WTC11 (cell line): Measurements from ENCODE around the gene AK9. TPM values are rescaled to one million over a fixed set of nuclear protein-coding genes. Genes with fewer than 3 reads are reported as not detected.
"Not testable (repeated sequence)": the region's sequence is repeated elsewhere in the genome, so short reads cannot be mapped to it uniquely, and the experiment has no call there.

Experiments used
- ATAC-seq: fragments of 200-7000 bp; cut with Tn5 transposase; 2 replicates; pipeline ENCODE4 v1.10.0; 2021; ENCODE audit warnings: mild to moderate bottlenecking, moderate library complexity
- CTCF ChIA-PET: fragments of 300-600 bp; sonication (Branson Sonifier 250); formaldehyde crosslinking; loops from one replicate; lab custom pipeline; 2021; ENCODE audit warnings: antibody characterized with exemption; lab: Charles Lee
- POLR2A ChIA-PET: fragments of 350-600 bp; sonication (Branson Sonifier 250); formaldehyde crosslinking; loops from one replicate; lab custom pipeline; 2021; ENCODE audit warnings: antibody characterized with exemption; lab: Charles Lee
- DNase-seq: peaks from one replicate; pipeline ENCODE4 v3.0.0; 2021; ENCODE audit warnings: low spot score
- H3K27ac Mint-ChIP-seq: 2 replicates; pipeline ENCODE4 v1.8.0; 2021; ENCODE audit warnings: mixed read lengths
- H3K27me3 Mint-ChIP-seq: 2 replicates; pipeline ENCODE4 v1.8.0; 2021; ENCODE audit warnings: low read depth, mild to moderate bottlenecking, moderate library complexity, mixed read lengths
- H3K36me3 Mint-ChIP-seq: 2 replicates; pipeline ENCODE4 v1.8.0; 2021; ENCODE audit warnings: mixed read lengths
- H3K4me1 Mint-ChIP-seq: 2 replicates; pipeline ENCODE4 v1.8.0; 2022; ENCODE audit warnings: mixed read lengths
- H3K4me3 Mint-ChIP-seq: 2 replicates; pipeline ENCODE4 v1.8.0; 2021; ENCODE audit warnings: mild to moderate bottlenecking, moderate library complexity, mixed read lengths
- H3K9me3 Mint-ChIP-seq: 2 replicates; pipeline ENCODE4 v1.8.0; 2021; ENCODE audit warnings: mixed read lengths
- AR ChIP-seq: fragments of 250-450 bp; sonication (Bioruptor Pico); IDR thresholded peaks from 2 replicates; pipeline ENCODE4 v1.9.0; 2021; ENCODE audit warnings: mild to moderate bottlenecking
- ATF1 ChIP-seq: sonication (generic); formaldehyde crosslinking; IDR thresholded peaks from 2 replicates; pipeline ENCODE4 v1.8.1; 2023; ENCODE audit warnings: mild to moderate bottlenecking, moderate library complexity, missing genetic modification reagents
- CREB1 ChIP-seq: sonication (generic); formaldehyde crosslinking; IDR thresholded peaks from 2 replicates; pipeline ENCODE4 v1.8.0; 2023; ENCODE audit warnings: mild to moderate bottlenecking, missing genetic modification reagents
- ELF4 ChIP-seq: sonication (generic); formaldehyde crosslinking; IDR thresholded peaks from 2 replicates; pipeline ENCODE4 v1.8.1; 2022; ENCODE audit warnings: low read depth, mild to moderate bottlenecking, moderate library complexity, missing genetic modification reagents
- IRF2 ChIP-seq: sonication (generic); formaldehyde crosslinking; IDR thresholded peaks from 2 replicates; pipeline ENCODE4 v1.8.0; 2022; ENCODE audit warnings: low read depth, missing genetic modification reagents, borderline replicate concordance
- MLX ChIP-seq: sonication (generic); formaldehyde crosslinking; IDR thresholded peaks from 2 replicates; pipeline ENCODE4 v1.8.1; 2023; ENCODE audit warnings: mild to moderate bottlenecking, missing genetic modification reagents, moderate library complexity
- SMAD3 ChIP-seq: sonication (generic); formaldehyde crosslinking; IDR thresholded peaks from 2 replicates; pipeline ENCODE4 v1.8.0; 2022; ENCODE audit warnings: missing genetic modification reagents, mild to moderate bottlenecking, borderline replicate concordance
- SOX15 ChIP-seq: fragments of 250-450 bp; sonication (Bioruptor Pico); IDR thresholded peaks from 2 replicates; pipeline ENCODE4 v1.9.0; 2021; ENCODE audit warnings: mild to moderate bottlenecking
- ZNF423 ChIP-seq: fragments of 250-450 bp; sonication (Bioruptor Pico); IDR thresholded peaks from 2 replicates; pipeline ENCODE4 v2.1.2; 2022; ENCODE audit warnings: mild to moderate bottlenecking, moderate library complexity
- total RNA-seq: library from RNA; stranded (reverse); gene quantifications from 3 replicates; pipeline ENCODE4 v1.2.3, GENCODE V29; 2021
- TF ChIP-seq, protein P1 (sequence below): fragments of 200-600 bp; IDR thresholded peaks from 2 replicates; pipeline ENCODE4 v1.8.0; 2022; ENCODE audit warnings: antibody characterized with exemption
- TF ChIP-seq, protein P2 (sequence below): sonication (generic); formaldehyde crosslinking; IDR thresholded peaks from 2 replicates; pipeline ENCODE4 v1.8.0; 2022; ENCODE audit warnings: mild to moderate bottlenecking, missing genetic modification reagents
- TF ChIP-seq, protein P3 (sequence below): sonication (generic); formaldehyde crosslinking; IDR thresholded peaks from 2 replicates; pipeline ENCODE4 v1.8.1; 2022; ENCODE audit warnings: low read depth, mild to moderate bottlenecking, moderate library complexity, missing genetic modification reagents, borderline replicate concordance

AK9 gene
- total RNA-seq, 1 experiment from 2014 or later: 3.7 TPM

DNA sequence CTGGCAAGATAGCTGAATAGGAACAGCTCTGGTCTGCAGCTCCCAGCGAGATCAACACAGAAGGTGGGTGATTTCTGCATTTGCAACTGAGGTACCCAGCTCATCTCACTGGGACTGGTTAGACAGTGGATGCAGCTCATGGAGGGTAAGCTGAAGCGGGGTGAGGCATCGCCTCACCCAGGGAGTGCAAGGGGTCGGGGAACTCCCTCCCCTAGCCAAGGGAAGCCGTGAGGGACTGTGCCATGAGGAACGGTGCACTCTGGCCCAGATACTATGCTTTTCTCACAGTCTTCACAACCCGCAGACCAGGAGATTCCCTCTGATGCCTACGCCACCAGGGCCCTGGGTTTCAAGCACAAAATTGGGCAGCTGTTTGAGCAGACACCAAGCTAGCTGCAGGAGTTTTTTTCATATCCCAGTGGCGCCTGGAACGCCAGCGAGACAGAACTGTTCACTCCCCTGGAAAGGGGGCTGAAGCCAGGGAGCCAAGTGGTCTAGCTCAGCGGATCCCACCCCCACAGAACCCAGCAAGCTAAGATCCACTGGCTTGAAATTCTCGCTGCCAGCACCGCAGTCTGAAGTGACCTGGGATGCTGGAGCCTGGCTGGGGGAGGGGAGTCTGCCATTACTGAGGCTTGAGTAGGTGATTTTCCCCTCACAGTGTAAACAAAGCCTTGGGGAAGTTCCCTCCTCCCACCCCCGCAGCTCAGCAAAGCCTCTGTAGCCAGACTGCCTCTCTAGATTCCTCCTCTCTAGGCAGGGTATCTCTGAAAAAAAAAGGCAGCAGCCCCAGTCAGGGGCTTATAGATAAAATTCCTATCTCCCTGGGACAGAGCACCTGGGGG, 12.1 kb downstream of the AK9 start:
- H3K4me3 Mint-ChIP-seq: peak overlapping the region; percentile 63
- H3K27ac Mint-ChIP-seq: peak overlapping the region; percentile 61
- peaks cover 35% of the 10 kb centered on the region for H3K9me3 Mint-ChIP-seq
- ChIA-PET CTCF (interaction anchor here (0.6 to 1.7 kb wide), 5 partner anchors 13 to 415 kb away, joined by 3 to 4 read pairs (median 3); partner anchors contain the start of genes AK9 and FIG4), POLR2A (interaction anchor here (1.2 kb wide), 1 partner anchor 12 kb away, joined by 3 read pairs; the partner anchor contains the start of genes AK9 and FIG4)
- DNase-seq (peak; percentile 65), ATAC-seq (peak; percentile 98)
- peaks cover 12% of the 10 kb centered on the region for H3K4me1 Mint-ChIP-seq
- H3K36me3 Mint-ChIP-seq: peaks cover 24% of the 10 kb centered on the region
- not testable (repeated sequence) for H3K27me3 Mint-ChIP-seq

DNA sequence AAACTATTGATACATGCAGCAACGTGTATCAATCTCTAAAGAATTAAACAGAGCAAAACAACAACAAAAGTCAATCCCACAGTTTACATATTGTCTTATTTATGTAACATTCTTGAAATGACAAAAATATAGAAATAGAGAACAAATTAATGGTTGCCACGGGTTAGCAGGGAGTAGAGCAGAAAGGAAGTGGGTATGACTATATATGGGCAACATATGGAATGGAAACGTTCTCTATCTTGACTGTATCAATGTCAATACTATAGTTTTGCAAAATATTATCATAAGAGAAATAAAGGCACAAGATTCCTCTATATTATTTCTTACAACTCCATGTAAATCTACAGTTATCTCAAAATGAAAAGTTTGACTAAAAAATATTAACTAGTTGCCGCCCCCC, 12.8 kb downstream of the AK9 start:
- peak overlapping the region; percentile 63 for H3K4me3 Mint-ChIP-seq
- TF ChIP-seq, protein P1, sequence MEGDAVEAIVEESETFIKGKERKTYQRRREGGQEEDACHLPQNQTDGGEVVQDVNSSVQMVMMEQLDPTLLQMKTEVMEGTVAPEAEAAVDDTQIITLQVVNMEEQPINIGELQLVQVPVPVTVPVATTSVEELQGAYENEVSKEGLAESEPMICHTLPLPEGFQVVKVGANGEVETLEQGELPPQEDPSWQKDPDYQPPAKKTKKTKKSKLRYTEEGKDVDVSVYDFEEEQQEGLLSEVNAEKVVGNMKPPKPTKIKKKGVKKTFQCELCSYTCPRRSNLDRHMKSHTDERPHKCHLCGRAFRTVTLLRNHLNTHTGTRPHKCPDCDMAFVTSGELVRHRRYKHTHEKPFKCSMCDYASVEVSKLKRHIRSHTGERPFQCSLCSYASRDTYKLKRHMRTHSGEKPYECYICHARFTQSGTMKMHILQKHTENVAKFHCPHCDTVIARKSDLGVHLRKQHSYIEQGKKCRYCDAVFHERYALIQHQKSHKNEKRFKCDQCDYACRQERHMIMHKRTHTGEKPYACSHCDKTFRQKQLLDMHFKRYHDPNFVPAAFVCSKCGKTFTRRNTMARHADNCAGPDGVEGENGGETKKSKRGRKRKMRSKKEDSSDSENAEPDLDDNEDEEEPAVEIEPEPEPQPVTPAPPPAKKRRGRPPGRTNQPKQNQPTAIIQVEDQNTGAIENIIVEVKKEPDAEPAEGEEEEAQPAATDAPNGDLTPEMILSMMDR: no peak
- no peak for TF ChIP-seq AR
- no peak for TF ChIP-seq CREB1
- TF ChIP-seq, protein P2, sequence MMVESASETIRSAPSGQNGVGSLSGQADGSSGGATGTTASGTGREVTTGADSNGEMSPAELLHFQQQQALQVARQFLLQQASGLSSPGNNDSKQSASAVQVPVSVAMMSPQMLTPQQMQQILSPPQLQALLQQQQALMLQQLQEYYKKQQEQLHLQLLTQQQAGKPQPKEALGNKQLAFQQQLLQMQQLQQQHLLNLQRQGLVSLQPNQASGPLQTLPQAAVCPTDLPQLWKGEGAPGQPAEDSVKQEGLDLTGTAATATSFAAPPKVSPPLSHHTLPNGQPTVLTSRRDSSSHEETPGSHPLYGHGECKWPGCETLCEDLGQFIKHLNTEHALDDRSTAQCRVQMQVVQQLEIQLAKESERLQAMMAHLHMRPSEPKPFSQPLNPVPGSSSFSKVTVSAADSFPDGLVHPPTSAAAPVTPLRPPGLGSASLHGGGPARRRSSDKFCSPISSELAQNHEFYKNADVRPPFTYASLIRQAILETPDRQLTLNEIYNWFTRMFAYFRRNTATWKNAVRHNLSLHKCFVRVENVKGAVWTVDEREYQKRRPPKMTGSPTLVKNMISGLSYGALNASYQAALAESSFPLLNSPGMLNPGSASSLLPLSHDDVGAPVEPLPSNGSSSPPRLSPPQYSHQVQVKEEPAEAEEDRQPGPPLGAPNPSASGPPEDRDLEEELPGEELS (CRISPR knock-in tag): no peak
- no peak for TF ChIP-seq MLX
- no peak for TF ChIP-seq ZNF423 (CRISPR knock-in tag)
- no peak for TF ChIP-seq ATF1 (CRISPR knock-in tag)
- TF ChIP-seq IRF2: no peak
- TF ChIP-seq, protein P3, sequence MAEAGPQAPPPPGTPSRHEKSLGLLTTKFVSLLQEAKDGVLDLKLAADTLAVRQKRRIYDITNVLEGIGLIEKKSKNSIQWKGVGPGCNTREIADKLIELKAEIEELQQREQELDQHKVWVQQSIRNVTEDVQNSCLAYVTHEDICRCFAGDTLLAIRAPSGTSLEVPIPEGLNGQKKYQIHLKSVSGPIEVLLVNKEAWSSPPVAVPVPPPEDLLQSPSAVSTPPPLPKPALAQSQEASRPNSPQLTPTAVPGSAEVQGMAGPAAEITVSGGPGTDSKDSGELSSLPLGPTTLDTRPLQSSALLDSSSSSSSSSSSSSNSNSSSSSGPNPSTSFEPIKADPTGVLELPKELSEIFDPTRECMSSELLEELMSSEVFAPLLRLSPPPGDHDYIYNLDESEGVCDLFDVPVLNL (CRISPR knock-in tag): no peak
- TF ChIP-seq SMAD3 (CRISPR knock-in tag): no peak
- no peak for TF ChIP-seq SOX15 (CRISPR knock-in tag)
- TF ChIP-seq, all 79 proteins: peak for 0
- Mint-ChIP-seq H3K36me3 (peaks cover 17% of the 10 kb centered on the region), H3K4me1 (peaks cover 12% of the 10 kb centered on the region), H3K27ac (no peak overlapping the region; the same call in 1 of the 2 replicates), H3K27me3 (no peaks in the 10 kb centered on the region), H3K9me3 (peaks cover 29% of the 10 kb centered on the region)
- POLR2A ChIA-PET: interaction anchor here (1.2 kb wide), 1 partner anchor 13 kb away, joined by 3 read pairs; the partner anchor contains the start of genes AK9 and FIG4
- DNase-seq (no peak), ATAC-seq (no peak)
- CTCF ChIA-PET: interaction anchor here (1.3 to 1.7 kb wide), 2 partner anchors 13 to 105 kb away, joined by 3 to 4 read pairs; partner anchors contain the start of genes AK9 and FIG4

DNA sequence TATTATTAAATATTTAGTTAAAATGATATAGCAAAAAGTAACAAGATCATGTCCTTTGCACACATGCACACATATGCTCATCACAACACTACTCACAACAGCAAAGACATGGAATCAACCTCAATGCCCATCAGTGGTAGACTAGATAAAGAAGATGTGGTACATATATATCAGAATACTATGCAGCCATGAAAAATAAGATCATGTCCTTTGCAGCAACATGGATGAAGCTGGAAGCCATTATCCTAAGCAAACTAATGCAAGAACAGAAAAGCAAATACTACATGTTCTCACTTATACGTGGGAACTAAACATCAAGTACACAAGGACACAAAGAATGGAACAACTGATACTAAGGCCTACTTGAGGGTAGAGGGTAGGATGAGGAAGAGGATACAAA, 14.3 kb downstream of the AK9 start:
- POLR2A ChIA-PET: no interaction called here
- Mint-ChIP-seq H3K4me3 (no peak overlapping the region), H3K4me1 (peaks cover 25% of the 10 kb centered on the region), H3K9me3 (peaks cover 14% of the 10 kb centered on the region), H3K27ac (no peak overlapping the region), H3K36me3 (peaks cover 11% of the 10 kb centered on the region), H3K27me3 (no peaks in the 10 kb centered on the region)
- CTCF ChIA-PET: no interaction called here
- ATAC-seq (no peak), DNase-seq (no peak)
- TF ChIP-seq ELF4 (CRISPR knock-in tag): no peak
